Fibroblast of pulmonary artery (primary cell): Measurements from ENCODE around the gene ASIC2.

Experiments
- DNase-seq: peaks from one replicate; pipeline ENCODE4 v3.0.0-alpha.2; 2010; ENCODE audit warnings: low read depth
- H3K4me3 ChIP-seq: replicated peaks from 2 replicates; pipeline ENCODE4 v1.5.1; 2011; ENCODE audit warnings: low read depth, mild to moderate bottlenecking, control low read depth, low read length, moderate library complexity
- TF ChIP-seq, protein P1 (sequence below): IDR thresholded peaks from 2 replicates; pipeline ENCODE4 v1.5.1; 2011; ENCODE audit warnings: mild to moderate bottlenecking, control low read depth, low read length, inconsistent platforms; ENCODE audit errors: missing control alignments

The ASIC2 gene

GRCh38 chr17:33267851-33268548 is 25.1 kb downstream of the ASIC2 start:
- no peak for DNase-seq
- H3K4me3 ChIP-seq: no peak overlapping the region
- TF ChIP-seq, protein P1, sequence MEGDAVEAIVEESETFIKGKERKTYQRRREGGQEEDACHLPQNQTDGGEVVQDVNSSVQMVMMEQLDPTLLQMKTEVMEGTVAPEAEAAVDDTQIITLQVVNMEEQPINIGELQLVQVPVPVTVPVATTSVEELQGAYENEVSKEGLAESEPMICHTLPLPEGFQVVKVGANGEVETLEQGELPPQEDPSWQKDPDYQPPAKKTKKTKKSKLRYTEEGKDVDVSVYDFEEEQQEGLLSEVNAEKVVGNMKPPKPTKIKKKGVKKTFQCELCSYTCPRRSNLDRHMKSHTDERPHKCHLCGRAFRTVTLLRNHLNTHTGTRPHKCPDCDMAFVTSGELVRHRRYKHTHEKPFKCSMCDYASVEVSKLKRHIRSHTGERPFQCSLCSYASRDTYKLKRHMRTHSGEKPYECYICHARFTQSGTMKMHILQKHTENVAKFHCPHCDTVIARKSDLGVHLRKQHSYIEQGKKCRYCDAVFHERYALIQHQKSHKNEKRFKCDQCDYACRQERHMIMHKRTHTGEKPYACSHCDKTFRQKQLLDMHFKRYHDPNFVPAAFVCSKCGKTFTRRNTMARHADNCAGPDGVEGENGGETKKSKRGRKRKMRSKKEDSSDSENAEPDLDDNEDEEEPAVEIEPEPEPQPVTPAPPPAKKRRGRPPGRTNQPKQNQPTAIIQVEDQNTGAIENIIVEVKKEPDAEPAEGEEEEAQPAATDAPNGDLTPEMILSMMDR: no peak

GRCh38 chr17:33267271-33267790 is 25.8 kb downstream of the ASIC2 start:
- H3K4me3 ChIP-seq: no peak overlapping the region
- TF ChIP-seq, protein P1: no peak
- DNase-seq: peak; percentile 51

DNA sequence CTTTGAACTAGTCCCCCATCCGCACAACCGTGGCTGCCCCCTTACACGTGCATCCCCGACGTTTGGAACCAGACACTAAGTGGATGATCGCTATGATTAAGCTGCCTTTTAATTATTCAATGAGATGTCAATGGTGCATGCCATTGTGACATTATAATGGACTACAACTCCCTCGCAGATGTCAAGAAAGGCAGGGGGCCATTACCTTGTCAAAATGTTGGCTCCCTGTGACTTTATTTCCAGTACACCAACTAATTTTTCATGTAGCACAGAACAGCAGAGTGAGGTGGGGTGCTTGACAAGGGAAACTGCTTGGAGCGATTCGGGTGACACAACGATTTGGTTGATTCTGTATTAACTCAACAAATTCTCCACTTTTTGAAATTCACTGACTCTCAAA is 26.5 kb downstream of the ASIC2 start:
- no peak overlapping the region for H3K4me3 ChIP-seq
- TF ChIP-seq, protein P1: no peak
- no peak for DNase-seq

DNA sequence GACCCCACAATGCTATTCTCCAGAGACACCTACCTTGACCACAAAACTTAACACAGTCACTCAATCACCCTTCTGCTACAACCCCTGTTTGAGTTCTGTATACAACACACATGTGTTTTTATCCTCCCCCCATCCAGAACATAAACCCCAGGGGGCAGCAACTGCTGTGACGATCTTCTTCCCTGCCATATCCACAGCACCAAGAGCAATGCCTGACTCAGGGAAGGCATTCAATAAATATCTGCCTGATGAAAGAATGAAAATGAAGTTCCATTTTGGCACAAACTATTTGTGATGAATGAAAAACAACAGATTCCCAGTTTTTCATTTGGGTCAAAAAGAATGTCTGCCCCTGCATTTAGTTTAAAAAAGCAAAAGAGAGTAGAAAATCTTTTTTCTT is 27.0 kb downstream of the ASIC2 start:
- TF ChIP-seq, protein P1: no peak
- no peak overlapping the region for H3K4me3 ChIP-seq
- no peak for DNase-seq

- DNase-seq: no peak
- no peak overlapping the region for H3K4me3 ChIP-seq
- TF ChIP-seq, protein P1: no peak
Measured at GRCh38 chr17:33263396-33263795, 29.7 kb downstream of the ASIC2 start.

GRCh38 chr17:33262266-33263123 is 30.6 kb downstream of the ASIC2 start:
- no peak overlapping the region for H3K4me3 ChIP-seq
- no peak for DNase-seq
- TF ChIP-seq, protein P1: no peak
